NT2/D1 (cell line): ENCODE results near the gene MAGI1.

Source experiments
- DNase-seq: peaks from one replicate; pipeline ENCODE4 v3.0.0-alpha.2; 2011; ENCODE audit warnings: low read depth, low spot score
- H3K27me3 ChIP-seq: 2 replicates; pipeline ENCODE4 v1.6.0; 2011; ENCODE audit warnings: mild to moderate bottlenecking; ENCODE audit not compliant: insufficient read length, insufficient read depth
- H3K36me3 ChIP-seq: 2 replicates; pipeline ENCODE4 v1.6.1; 2011; ENCODE audit warnings: mild to moderate bottlenecking, low read length, mixed read lengths; ENCODE audit not compliant: insufficient read depth, insufficient read length
- H3K4me1 ChIP-seq: 2 replicates; pipeline ENCODE4 v1.5.1; 2011; ENCODE audit not compliant: insufficient read depth, insufficient read length
- H3K4me3 ChIP-seq: 2 replicates; pipeline ENCODE4 v1.5.1; 2011; ENCODE audit warnings: low read depth; ENCODE audit not compliant: insufficient read length
- H3K9ac ChIP-seq: 2 replicates; pipeline ENCODE4 v1.6.0; 2011; ENCODE audit warnings: low read depth; ENCODE audit not compliant: insufficient read length
- H3K9me3 ChIP-seq: 2 replicates; pipeline ENCODE4 v1.5.1; 2011; ENCODE audit warnings: mild to moderate bottlenecking, low read length; ENCODE audit not compliant: insufficient read depth
- SUZ12 ChIP-seq: IDR thresholded peaks from 2 replicates; pipeline ENCODE4 v1.6.1; 2011; ENCODE audit not compliant: insufficient read length, insufficient read depth; ENCODE audit errors: extremely low read depth
- YY1 ChIP-seq: IDR thresholded peaks from 2 replicates; pipeline ENCODE4 v1.6.1; 2011; ENCODE audit not compliant: insufficient read length, insufficient read depth
- ZNF274 ChIP-seq: IDR thresholded peaks from 2 replicates; pipeline ENCODE4 v1.6.1; 2011; ENCODE audit warnings: mild to moderate bottlenecking, low read depth, low read length

Gene MAGI1

GRCh38 chr3:65914032-65914739, 124.5 kb downstream of the MAGI1 start:
- Histone ChIP-seq H3K9me3 (peaks cover 12% of the 10 kb centered on the region), H3K4me1 (no peaks in the 10 kb centered on the region), H3K27me3 (no peaks in the 10 kb centered on the region), H3K36me3 (no peaks in the 10 kb centered on the region), H3K4me3 (no peak overlapping the region), H3K9ac (no peak overlapping the region)
- no peak for TF ChIP-seq SUZ12
- no peak for TF ChIP-seq YY1
- no peak for TF ChIP-seq ZNF274
- no peak for DNase-seq

- Histone ChIP-seq H3K4me1 (peaks cover 2% of the 10 kb centered on the region), H3K9ac (no peak overlapping the region), H3K4me3 (no peak overlapping the region), H3K36me3 (no peaks in the 10 kb centered on the region), H3K9me3 (peaks cover 8% of the 10 kb centered on the region), H3K27me3 (no peaks in the 10 kb centered on the region)
- no peak for DNase-seq
- TF ChIP-seq ZNF274: no peak
- TF ChIP-seq YY1: no peak
- TF ChIP-seq SUZ12: no peak
Measured at GRCh38 chr3:65912647-65913046, 126.1 kb downstream of the MAGI1 start.

DNA sequence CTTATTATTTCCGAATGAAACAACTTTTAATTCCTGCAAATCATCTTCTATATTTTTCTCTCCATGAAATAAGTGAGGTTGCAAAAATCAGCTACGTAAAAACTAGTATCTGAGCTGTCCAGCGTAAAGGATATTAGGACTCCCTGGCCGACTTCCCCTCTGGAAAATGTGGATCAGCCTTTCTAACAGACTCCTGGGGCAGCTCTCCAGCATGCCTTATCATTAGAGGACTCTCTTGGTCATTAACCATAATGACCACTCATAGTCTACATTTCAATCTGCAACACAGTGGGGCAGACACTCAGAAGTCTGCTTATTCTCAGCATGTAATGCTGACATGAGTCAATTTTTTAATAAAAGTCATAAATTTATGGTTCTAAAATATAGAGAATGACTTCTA, 130.1 kb downstream of the MAGI1 start:
- H3K9me3 ChIP-seq: no peaks in the 10 kb centered on the region
- no peak overlapping the region for H3K4me3 ChIP-seq
- H3K4me1 ChIP-seq: peaks cover 3% of the 10 kb centered on the region
- no peak overlapping the region for H3K9ac ChIP-seq
- no peak for DNase-seq
- no peak for TF ChIP-seq YY1
- TF ChIP-seq ZNF274: no peak
- no peaks in the 10 kb centered on the region for H3K36me3 ChIP-seq
- no peaks in the 10 kb centered on the region for H3K27me3 ChIP-seq

DNA sequence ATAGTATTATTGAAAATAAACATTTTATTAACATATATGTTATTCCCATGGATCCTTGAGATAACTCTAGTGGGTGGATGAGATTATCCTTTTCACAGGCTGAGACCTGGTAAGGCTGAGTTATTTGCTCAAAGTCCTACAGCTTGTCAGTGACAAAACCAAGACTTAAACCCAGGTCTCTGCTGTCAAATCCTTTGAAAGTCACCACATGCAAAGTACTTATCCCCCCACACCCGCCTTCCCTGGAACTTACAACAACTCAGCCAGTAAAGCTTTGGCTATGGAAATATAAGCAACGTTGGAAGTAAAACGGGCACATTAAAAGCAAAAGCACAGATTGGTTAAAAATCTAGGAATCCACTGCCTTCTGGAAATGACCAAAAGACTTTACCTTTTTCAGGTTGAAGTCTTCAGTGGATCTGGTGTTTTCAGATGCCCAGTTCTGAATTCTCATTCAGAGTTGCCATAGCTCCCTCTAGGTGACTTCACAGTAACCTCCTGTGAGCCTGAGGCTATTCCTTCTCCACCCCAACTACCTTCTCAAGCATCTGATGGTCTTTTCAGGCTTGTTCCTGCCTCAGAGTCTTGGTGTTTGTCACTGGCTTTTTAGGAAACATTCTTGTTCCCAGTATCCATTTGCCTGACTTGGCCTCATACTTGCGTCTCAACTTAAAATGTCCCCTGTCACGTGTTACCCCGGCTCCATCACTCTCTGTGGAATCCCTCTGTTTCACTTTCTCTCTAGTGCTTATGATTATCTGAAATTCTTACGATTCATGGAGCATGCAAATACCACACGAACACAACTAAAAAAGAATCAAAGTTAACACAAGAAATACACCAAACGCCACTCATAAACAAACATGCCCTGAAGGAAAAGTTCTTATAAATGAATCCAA, 131.2 kb downstream of the MAGI1 start:
- Histone ChIP-seq H3K4me3 (no peak overlapping the region), H3K9ac (no peak overlapping the region), H3K27me3 (no peaks in the 10 kb centered on the region), H3K4me1 (peaks cover 3% of the 10 kb centered on the region), H3K36me3 (no peaks in the 10 kb centered on the region), H3K9me3 (no peaks in the 10 kb centered on the region)
- no peak for DNase-seq
- TF ChIP-seq ZNF274 (no peak), YY1 (no peak), SUZ12 (no peak)

- Histone ChIP-seq H3K9me3 (no peaks in the 10 kb centered on the region), H3K4me1 (peaks cover 3% of the 10 kb centered on the region), H3K36me3 (no peaks in the 10 kb centered on the region), H3K9ac (no peak overlapping the region), H3K4me3 (no peak overlapping the region), H3K27me3 (no peaks in the 10 kb centered on the region)
- TF ChIP-seq SUZ12: no peak
- DNase-seq: no peak
Measured at GRCh38 chr3:65905771-65906170, 132.9 kb downstream of the MAGI1 start.

- H3K36me3 ChIP-seq: peaks cover 6% of the 10 kb centered on the region
- no peaks in the 10 kb centered on the region for H3K27me3 ChIP-seq
- no peak overlapping the region for H3K9ac ChIP-seq
- no peak overlapping the region for H3K4me3 ChIP-seq
- no peak for TF ChIP-seq SUZ12
- no peak for TF ChIP-seq ZNF274
- no peak for TF ChIP-seq YY1
- DNase-seq: no peak
- no peaks in the 10 kb centered on the region for H3K9me3 ChIP-seq
- H3K4me1 ChIP-seq: peaks cover 3% of the 10 kb centered on the region
Measured at GRCh38 chr3:65904016-65904415, 134.7 kb downstream of the MAGI1 start.

GRCh38 chr3:65902304-65902793, 136.4 kb downstream of the MAGI1 start:
- no peak for TF ChIP-seq ZNF274
- TF ChIP-seq YY1: no peak
- TF ChIP-seq SUZ12: no peak
- DNase-seq: peak; percentile 86
- H3K27me3 ChIP-seq: no peaks in the 10 kb centered on the region
- no peaks in the 10 kb centered on the region for H3K4me1 ChIP-seq
- H3K9me3 ChIP-seq: no peaks in the 10 kb centered on the region
- H3K4me3 ChIP-seq: peak overlapping the region; percentile 12
- H3K9ac ChIP-seq: no peak overlapping the region
- peaks cover 6% of the 10 kb centered on the region for H3K36me3 ChIP-seq
